Esophagus squamous epithelium (tissue), 5 donors: Measurements from ENCODE around the gene MAP6. TPM values are rescaled to one million over a fixed set of nuclear protein-coding genes. Genes with fewer than 3 reads are reported as not detected.
A peak's percentile ranks its signal among the peaks of the same experiment; 100 is the strongest.

Source experiments
- DNase-seq: peaks from one replicate; lab custom pipeline; 2025; lab: John Stamatoyannopoulos, UW
- H3K27ac ChIP-seq, 4 donors: fragments of 200-600 bp; sonication (generic); one replicate each; pipeline ENCODE4 v1.5.1; 2016 to 2019; ENCODE audit warnings: mild to moderate bottlenecking in 1 of 4
- H3K27me3 ChIP-seq, 4 donors: fragments of 200-600 bp; sonication (generic); 1 replicate in 3 of 4; 2 replicates in 1 of 4; pipeline versions ENCODE4 v1.5.1 to v1.6.0; 2017 to 2021; ENCODE audit warnings: antibody characterized with exemption in 1 of 4
- H3K36me3 ChIP-seq, 3 donors: fragments of 200-600 bp; sonication (generic); one replicate each; pipeline ENCODE4 v1.5.1; 2016 to 2019
- H3K4me1 ChIP-seq, 3 donors: fragments of 200-600 bp; sonication (generic); one replicate each; pipeline ENCODE4 v1.5.1; 2017 to 2019
- H3K4me3 ChIP-seq, 4 donors: fragments of 200-600 bp; sonication (generic); 1 replicate in 3 of 4; 2 replicates in 1 of 4; pipeline ENCODE4 v1.5.1; 2016 to 2019; ENCODE audit warnings: mild to moderate bottlenecking in 2 of 4, moderate library complexity in 1 of 4
- H3K9me3 ChIP-seq, 3 donors: fragments of 200-600 bp; sonication (generic); one replicate each; pipeline ENCODE4 v1.5.1; 2016 to 2019
- CTCF ChIP-seq, 6 experiments: fragments of 450-650 bp in 4 of 6; fragments of 200-600 bp in 2 of 6; sonication (generic) in 2 of 6; IDR thresholded peaks; one replicate each; pipeline ENCODE4 v1.5.1; 2016 to 2019; ENCODE audit warnings: antibody characterized with exemption in 6 of 6, mild to moderate bottlenecking in 4 of 6, moderate library complexity in 4 of 6
- POLR2A ChIP-seq, 4 donors: fragments of 450-650 bp; IDR thresholded peaks; one replicate each; pipeline ENCODE4 v1.6.1; 2017; ENCODE audit warnings: antibody characterized with exemption in 4 of 4, mild to moderate bottlenecking in 4 of 4, moderate library complexity in 3 of 4
- WGBS, 2 donors: methylation state at CpG; one replicate each; pipeline ENCODE4 v1.1.5; 2018; 5-methylcytosine and 5-hydroxymethylcytosine counted together
- intact Hi-C: fragments of 100-400 bp; cut with DNase I; formaldehyde crosslinking; loops from one replicate; pipeline ENCODE4 v1.15.0; 2022
- total RNA-seq, 4 donors: library from RNA; depleted of rRNA; stranded (reverse); fragments of >200 nt; gene quantifications; one replicate each; pipeline ENCODE4 v1.1.0, GENCODE V29; 2016
- donor health status: DM: yes; HTN: yes; CAD: no.

MAP6 gene
- total RNA-seq, 4 donors from 2014 or later = 0.18 to 3.6 (median 0.34) TPM

GRCh38 chr11:75600356-75600755 is 68.5 kb downstream of the MAP6 start:
- Histone ChIP-seq H3K27ac (no peak overlapping the region), H3K36me3 (no peaks in the 10 kb centered on the region), H3K4me1 (peaks cover 0 to 14% (median 7%) of the 10 kb centered on the region in 3 donors), H3K4me3 (no peak overlapping the region), H3K9me3 (no peaks in the 10 kb centered on the region), H3K27me3 (peaks cover 0 to 30% (median 0%) of the 10 kb centered on the region in 4 donors)
- WGBS, 2 donors = 81 to 85% methylated on average over 3 of the region's 3 CpGs
- no peak for DNase-seq
- TF ChIP-seq POLR2A (IDR thresholded peaks at IDR 0.05) = no peak
- no peak for TF ChIP-seq CTCF (IDR thresholded peaks at IDR 0.05)
- intact Hi-C loops = no loop called here

GRCh38 chr11:75598900-75599299 is 69.9 kb downstream of the MAP6 start:
- WGBS, 2 donors = 68 to 81% methylated on average over 7 of the region's 7 CpGs
- no peak overlapping the region for H3K4me3 ChIP-seq
- TF ChIP-seq CTCF (IDR thresholded peaks at IDR 0.05) = no peak
- TF ChIP-seq POLR2A (IDR thresholded peaks at IDR 0.05) = no peak
- peaks cover 0 to 10% (median 7%) of the 10 kb centered on the region in 3 donors for H3K4me1 ChIP-seq
- no peak overlapping the region for H3K27ac ChIP-seq
- no peak for DNase-seq
- H3K9me3 ChIP-seq = no peaks in the 10 kb centered on the region
- intact Hi-C loops = no loop called here
- peaks cover 0 to 27% (median 0%) of the 10 kb centered on the region in 4 donors for H3K27me3 ChIP-seq
- no peaks in the 10 kb centered on the region for H3K36me3 ChIP-seq

GRCh38 chr11:75598264-75598663 is 70.6 kb downstream of the MAP6 start:
- DNase-seq = no peak
- TF ChIP-seq POLR2A (IDR thresholded peaks at IDR 0.05) (no peak), CTCF (IDR thresholded peaks at IDR 0.05) (no peak)
- Histone ChIP-seq H3K27me3 (peaks cover 0 to 27% (median 0%) of the 10 kb centered on the region in 4 donors), H3K4me1 (peaks cover 0 to 4% (median under 1%) of the 10 kb centered on the region in 3 donors), H3K36me3 (no peaks in the 10 kb centered on the region), H3K4me3 (no peak overlapping the region), H3K9me3 (no peaks in the 10 kb centered on the region), H3K27ac (no peak overlapping the region)
- intact Hi-C loops = no loop called here

- TF ChIP-seq POLR2A (IDR thresholded peaks at IDR 0.05) (no peak), CTCF (IDR thresholded peaks at IDR 0.05) (peak in 1 of 6 experiments; percentile 43)
- no peaks in the 10 kb centered on the region for H3K4me1 ChIP-seq
- DNase-seq = no peak
- 59 to 61% methylated on average over 3 to 4 of the region's 4 CpGs for WGBS, 2 donors
- no peak overlapping the region for H3K27ac ChIP-seq
- H3K36me3 ChIP-seq = no peaks in the 10 kb centered on the region
- no peaks in the 10 kb centered on the region for H3K9me3 ChIP-seq
- intact Hi-C loops = no loop called here
- H3K27me3 ChIP-seq = peaks cover 0 to 27% (median 0%) of the 10 kb centered on the region in 4 donors
- H3K4me3 ChIP-seq = no peak overlapping the region
Measured at GRCh38 chr11:75597636-75598035, 71.2 kb downstream of the MAP6 start.

GRCh38 chr11:75596914-75597313 is 71.9 kb downstream of the MAP6 start:
- intact Hi-C loops = no loop called here
- Histone ChIP-seq H3K4me1 (no peaks in the 10 kb centered on the region), H3K4me3 (no peak overlapping the region), H3K36me3 (no peaks in the 10 kb centered on the region), H3K9me3 (no peaks in the 10 kb centered on the region), H3K27me3 (peaks cover 0 to 27% (median 0%) of the 10 kb centered on the region in 4 donors), H3K27ac (no peak overlapping the region)
- DNase-seq = no peak
- 67 to 90% methylated on average over 3 to 4 of the region's 4 CpGs for WGBS, 2 donors
- TF ChIP-seq POLR2A (IDR thresholded peaks at IDR 0.05) = no peak
- TF ChIP-seq CTCF (IDR thresholded peaks at IDR 0.05) = no peak
